GM18519 (cell line): ENCODE data around the gene SLC26A1.
"Not testable (repeated sequence)": the region's sequence is repeated elsewhere in the genome, so short reads cannot be mapped to it uniquely, and the experiment has no call there.

Source experiments
- ATAC-seq: cut with Tn5 transposase; IDR thresholded peaks from one replicate; pipeline ENCODE4 v1.9.1; 2021; ENCODE audit warnings: mild to moderate bottlenecking, moderate library complexity; ENCODE audit not compliant: unreplicated experiment, low FRiP score

Gene SLC26A1

GRCh38 chr4:939508-939907, 53.7 kb downstream of the SLC26A1 start:
- ATAC-seq: not testable (repeated sequence)
